Measurements from ENCODE around the gene DNAI4.
"Not testable (repeated sequence)": the region's sequence is repeated elsewhere in the genome, so short reads cannot be mapped to it uniquely, and the experiment has no call there.

DNA sequence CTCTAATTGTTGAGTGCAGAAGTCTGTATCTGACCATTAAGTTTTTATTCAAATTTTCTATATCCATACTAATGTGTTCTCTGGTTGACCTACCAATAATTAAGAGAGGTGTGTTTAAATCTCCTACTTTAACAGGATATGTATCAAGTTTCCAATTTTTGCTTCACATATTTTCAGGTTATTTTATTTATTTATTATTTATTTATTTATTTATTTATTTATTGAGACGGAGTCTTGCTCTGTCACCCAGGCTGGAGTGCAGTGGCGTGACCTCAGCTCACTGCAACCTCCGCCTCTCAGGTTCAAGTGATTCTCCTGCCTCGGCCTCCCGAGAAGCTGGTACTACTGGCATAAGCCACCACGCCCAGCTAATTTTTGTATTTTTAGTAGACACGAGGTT, 52.6 kb downstream of the DNAI4 start:
- TF ChIP-seq, protein P1, sequence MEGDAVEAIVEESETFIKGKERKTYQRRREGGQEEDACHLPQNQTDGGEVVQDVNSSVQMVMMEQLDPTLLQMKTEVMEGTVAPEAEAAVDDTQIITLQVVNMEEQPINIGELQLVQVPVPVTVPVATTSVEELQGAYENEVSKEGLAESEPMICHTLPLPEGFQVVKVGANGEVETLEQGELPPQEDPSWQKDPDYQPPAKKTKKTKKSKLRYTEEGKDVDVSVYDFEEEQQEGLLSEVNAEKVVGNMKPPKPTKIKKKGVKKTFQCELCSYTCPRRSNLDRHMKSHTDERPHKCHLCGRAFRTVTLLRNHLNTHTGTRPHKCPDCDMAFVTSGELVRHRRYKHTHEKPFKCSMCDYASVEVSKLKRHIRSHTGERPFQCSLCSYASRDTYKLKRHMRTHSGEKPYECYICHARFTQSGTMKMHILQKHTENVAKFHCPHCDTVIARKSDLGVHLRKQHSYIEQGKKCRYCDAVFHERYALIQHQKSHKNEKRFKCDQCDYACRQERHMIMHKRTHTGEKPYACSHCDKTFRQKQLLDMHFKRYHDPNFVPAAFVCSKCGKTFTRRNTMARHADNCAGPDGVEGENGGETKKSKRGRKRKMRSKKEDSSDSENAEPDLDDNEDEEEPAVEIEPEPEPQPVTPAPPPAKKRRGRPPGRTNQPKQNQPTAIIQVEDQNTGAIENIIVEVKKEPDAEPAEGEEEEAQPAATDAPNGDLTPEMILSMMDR (IDR thresholded peaks at IDR 0.05) = not testable (repeated sequence)
- TF ChIP-seq POLR2A (IDR thresholded peaks at IDR 0.05) = not testable (repeated sequence)

Data from esophagus squamous epithelium (tissue), 4 donors.